SH-SY5Y (cell line): ENCODE results near the gene UBR1.

Experiments
- GATA2 ChIP-seq: IDR thresholded peaks from 2 replicates; pipeline ENCODE4 v1.6.1; 2011; ENCODE audit warnings: mild to moderate bottlenecking, low read depth, low read length
- GATA3 ChIP-seq: IDR thresholded peaks from 2 replicates; pipeline ENCODE4 v1.6.1; 2011; ENCODE audit warnings: low read depth, mild to moderate bottlenecking, low read length, moderate library complexity

DNA sequence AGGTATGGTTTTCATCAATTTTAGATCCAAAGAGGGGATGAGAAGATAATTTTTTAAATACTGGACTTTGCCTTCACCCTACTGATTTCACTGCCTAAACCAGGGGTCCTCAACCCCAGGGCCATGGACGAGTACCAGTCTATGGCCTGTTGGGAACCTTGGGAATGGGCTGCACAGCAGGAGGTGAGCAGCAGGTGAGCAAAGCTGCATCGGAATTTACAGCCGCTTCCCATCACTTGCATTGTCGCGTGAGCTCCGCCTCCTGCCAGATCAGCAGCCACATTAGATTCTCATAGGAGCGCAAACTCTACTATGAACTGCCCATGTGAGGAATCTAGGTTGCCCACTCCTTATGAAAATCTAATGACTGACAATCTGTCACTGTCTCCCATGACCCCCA, 109.0 kb downstream of the UBR1 start:
- no peak for TF ChIP-seq GATA3
- TF ChIP-seq GATA2: no peak
